Putamen (tissue), 1 donor: ENCODE measurements around the gene MYH9.

Experiments
- DNase-seq: peaks from one replicate; pipeline ENCODE4 v3.0.0-alpha.2; 2016; ENCODE audit warnings: low spot score

Gene MYH9

GRCh38 chr22:36330655-36331305, 57.0 kb downstream of the MYH9 start:
- DNase-seq = no peak

DNA sequence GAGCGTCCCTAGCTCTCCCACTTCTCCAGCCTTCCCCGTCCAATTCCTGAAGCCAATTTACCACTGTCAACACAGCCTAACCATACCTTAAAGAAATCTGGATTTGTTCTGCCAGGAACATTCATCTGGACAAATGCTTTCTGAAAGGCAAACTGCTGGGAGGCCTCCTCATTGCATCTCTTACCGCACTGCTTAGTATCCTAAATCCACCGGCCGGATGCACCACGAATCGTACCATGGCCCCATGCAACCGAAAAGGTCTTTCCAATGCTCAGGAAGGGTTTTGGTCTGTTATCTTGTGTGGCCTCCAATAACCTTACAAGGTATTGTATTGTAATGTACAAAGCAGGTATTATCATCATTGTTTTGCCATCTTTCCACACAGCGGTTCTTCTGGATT, 57.6 kb downstream of the MYH9 start:
- no peak for DNase-seq

GRCh38 chr22:36329254-36330078, 58.3 kb downstream of the MYH9 start:
- DNase-seq = no peak

DNA sequence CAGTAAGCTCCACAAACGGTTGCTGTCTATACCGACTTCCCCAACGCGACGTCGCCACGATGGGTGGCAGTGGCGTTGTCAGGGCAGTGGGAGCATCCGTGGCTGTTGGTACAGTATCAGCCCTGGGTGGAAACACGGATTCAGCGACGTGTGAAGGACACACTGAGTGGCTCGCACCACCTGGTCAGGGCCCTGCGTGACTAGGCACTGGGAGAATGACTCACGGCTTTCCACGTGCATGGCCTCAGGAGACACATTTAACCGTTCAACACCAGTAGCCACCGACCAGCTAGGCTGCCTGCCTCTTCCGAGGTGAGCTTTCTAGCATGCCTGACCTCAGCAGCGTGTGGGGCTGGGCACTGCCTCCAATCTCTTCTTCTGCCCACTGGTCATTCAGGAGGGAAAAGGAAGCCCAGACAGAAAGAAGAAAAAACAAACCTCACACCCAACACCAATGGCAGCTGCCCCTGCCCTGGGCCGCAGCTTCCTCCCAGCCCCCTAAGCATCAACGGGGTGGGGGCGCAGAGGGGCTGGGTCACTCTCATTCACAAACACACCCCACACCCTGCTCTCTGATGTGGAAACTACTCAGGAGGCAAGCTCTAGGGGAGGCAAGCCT, 59.0 kb downstream of the MYH9 start:
- DNase-seq = no peak

GRCh38 chr22:36327922-36328551, 59.7 kb downstream of the MYH9 start:
- DNase-seq = no peak

- no peak for DNase-seq
Observed at GRCh38 chr22:36326178-36327161, 61.3 kb downstream of the MYH9 start.

DNA sequence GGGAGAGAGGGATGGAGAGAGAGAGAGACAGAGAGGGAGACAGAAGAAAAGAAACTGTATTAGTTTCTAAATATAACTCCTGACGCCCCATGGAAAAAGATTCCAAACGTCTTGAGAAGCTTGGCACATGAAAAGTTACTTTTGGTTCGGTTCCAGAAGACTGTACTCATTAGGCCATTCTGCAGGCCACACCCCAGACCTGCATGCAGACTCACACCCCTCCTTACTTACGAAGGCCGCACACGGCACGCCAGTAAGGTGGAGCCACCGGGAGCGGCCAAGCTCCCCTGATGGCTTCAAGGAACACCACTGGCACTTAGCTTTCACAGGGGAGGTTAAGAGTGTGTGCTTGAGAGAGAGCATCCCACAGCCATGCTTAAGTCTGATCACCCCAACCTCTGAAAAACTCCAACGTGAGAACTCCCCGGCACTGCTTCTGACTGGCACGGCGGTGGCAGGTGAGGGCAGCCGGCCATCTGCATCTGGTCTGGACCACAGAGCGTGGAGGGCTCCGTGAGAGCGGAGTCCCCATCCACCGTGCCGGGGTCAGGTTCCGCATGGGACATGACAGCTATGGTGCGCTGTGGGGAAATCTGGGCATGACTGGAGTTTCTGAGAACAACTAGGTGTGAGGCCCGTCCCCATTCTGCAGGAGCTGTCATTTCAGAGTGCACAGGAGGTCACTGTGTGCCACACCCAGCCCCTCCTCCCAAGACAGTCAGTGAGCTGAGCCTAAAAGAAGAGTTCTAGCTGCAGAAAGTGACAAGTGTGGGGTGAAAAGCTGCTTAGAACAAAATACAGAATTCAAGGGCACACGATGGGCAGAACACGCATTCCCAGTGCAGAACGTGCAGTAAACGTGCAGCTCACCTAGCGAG, 62.4 kb downstream of the MYH9 start:
- no peak for DNase-seq

DNA sequence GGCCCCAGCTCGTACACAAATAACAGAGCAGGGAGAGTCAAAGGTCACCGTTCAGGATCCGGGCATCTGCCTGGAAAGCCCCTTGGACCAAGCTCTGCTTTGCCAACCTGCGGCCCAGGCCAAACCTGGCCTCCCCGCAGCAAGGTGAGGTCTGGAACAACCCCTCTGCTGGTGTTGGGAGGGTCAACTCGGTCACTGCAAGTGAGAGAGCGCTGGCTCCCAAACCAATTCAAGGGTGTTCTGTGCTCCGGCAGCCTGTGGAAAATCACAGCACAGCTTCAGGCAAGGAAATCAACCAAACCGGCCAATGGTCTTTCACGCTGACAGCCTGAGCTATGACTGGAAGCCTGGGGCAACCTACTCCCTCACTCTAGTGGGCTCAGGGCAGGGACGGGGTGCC, 63.4 kb downstream of the MYH9 start:
- DNase-seq = no peak

DNA sequence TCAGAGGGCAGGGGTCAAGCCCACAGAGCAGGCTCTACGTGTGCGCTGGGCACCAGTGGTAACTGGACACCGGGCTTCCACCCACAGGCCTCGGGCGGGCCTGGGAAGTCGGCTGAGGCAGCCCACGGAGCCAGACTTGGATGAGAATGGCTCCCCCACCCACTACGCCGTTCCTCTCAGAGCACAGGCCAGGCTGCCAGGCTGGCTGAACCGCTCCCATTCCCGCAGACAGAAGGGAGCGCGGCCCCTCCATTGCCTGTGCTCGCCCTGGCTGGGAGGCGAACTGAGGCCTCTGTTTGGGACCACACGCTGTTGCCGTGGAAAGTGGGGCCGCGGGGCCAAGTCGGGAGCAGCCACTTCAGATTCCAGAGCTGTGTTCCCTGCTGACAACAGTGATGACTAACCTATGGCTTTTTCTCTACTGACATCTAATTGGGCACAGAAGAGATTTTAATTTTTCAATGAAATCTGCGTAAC, 63.9 kb downstream of the MYH9 start:
- no peak for DNase-seq

DNA sequence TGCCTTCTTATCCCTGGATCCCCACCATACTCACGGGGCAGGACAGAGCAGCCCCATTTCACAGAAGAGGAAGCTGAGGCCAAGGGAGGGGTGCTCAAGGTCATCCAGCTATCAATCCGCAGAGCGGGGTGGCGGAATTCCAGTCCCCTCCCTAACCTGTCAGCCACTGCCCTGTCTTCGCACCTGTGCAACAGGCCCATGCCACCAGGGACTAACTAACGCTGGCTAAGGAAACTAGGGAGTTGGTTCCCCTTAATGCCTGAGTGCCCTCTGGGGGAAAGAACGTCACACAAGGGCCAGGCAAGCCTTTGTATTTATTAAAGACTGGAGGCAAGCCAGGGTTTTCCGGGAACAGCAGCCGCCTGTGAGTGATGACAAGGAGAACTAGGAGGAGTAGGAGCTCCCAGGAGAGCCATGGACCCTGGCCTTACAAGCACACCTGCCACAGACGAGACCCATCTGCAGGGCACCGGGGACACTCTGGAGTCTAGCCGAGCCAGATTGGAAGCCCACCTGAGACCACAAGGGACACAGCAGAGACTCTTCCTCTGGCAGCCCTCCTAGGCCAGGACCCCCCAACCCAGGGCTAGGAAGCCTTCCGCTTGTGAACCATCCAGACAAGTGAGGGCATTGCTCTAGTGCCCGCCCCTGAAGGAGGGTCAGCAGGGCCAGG, 64.4 kb downstream of the MYH9 start:
- no peak for DNase-seq

GRCh38 chr22:36322602-36322915, 65.2 kb downstream of the MYH9 start:
- no peak for DNase-seq

GRCh38 chr22:36321797-36322601, 65.8 kb downstream of the MYH9 start:
- DNase-seq = no peak

DNA sequence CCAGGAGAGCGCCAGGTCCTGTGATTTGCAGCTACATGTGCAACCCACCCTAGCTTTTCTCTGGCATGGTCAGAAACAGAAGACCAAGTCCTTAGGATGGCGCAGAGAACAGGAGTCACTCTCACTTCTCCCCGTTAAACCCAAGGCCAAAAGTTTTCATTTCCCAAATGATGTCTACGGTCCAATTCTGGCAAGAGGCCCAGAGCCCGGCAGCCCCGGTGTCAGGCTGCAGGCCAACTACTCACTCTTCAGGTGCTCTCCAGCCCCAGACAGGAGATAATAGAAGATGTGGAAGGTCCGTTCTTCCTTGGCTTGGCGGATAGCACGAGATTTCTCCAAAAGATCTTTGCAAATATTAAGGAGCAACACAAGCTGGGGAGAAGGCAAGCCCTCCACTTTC, 67.2 kb downstream of the MYH9 start:
- DNase-seq = no peak

DNA sequence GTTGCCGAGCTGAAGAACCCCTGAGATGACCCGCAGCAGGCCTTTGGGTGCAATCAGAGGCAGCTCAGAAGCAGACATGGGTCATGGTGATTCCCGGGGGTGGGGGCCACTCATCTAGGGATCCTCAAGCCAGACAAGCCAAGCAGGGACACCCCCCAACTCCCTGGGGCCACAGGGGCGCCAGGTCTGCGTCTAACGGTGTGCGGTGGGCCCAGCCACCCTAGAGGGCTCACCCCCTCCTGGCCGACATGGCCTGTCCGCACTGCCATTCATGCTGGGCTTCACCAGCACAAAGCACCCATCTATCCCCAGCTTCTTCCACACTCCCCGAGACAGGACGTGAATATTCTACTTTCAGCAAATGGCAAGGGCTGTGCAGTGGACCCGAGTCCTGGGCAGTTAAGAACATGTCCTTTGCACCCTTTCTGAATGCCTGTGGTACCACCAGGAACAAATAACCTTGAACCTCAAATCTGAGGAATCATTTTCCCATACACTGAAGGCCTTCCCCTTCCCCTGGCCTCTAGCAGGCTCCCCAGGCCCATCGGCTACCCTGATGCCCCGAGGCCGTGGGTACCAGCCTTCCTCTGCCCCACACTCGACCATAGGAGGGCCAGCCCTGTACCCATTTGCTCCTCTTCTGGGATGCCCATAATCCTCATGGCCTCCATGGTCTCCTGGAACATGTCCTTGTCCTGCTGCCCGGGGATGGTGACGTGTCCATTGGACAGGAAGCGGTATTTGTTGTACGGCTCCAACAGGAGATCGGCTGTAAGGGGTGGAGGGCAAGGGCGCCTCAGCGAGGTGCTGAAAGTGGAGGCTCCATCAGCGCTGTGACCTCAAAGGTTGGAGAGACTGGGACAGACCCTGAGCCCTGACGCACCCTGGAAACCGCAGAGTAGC, 67.9 kb downstream of the MYH9 start:
- no peak for DNase-seq

- DNase-seq = no peak
Observed at GRCh38 chr22:36318442-36318841, 69.3 kb downstream of the MYH9 start.

- no peak for DNase-seq
Observed at GRCh38 chr22:36317658-36318271, 70.0 kb downstream of the MYH9 start.

- no peak for DNase-seq
Observed at GRCh38 chr22:36316419-36316818, 71.3 kb downstream of the MYH9 start.

DNA sequence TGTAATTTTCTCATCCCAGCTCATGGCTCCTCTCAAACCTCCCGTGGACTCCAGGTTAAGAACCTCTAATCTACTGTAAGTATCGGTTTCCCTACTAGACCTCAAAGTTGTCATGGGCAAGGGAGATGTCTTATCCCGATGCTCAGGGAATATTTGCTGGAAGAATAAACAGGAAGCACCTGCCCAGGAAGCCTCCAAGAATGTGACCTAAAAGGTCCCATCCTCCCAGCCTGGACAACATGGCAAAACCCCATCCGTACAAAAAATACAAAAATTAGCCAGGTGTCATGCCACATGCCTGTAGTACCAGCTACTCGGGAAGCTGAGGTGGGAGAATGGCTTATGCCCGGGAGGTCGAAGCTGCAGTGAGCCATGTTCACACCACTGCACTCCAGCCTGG, 72.4 kb downstream of the MYH9 start:
- no peak for DNase-seq
